Lower leg skin (tissue), 3 donors: ENCODE data around the gene SBNO1.

Source experiments
- CTCF ChIP-seq, 3 donors: fragments of 450-650 bp; IDR thresholded peaks; one replicate each; pipeline ENCODE4 v1.5.1; 2016; ENCODE audit warnings: antibody characterized with exemption in 3 of 3, mild to moderate bottlenecking in 3 of 3, moderate library complexity in 2 of 3
- POLR2A ChIP-seq, 2 donors: fragments of 450-650 bp; IDR thresholded peaks; one replicate each; pipeline ENCODE4 v1.6.1; 2016 to 2017; ENCODE audit warnings: antibody characterized with exemption in 2 of 2, mild to moderate bottlenecking in 1 of 2, moderate library complexity in 1 of 2

- no peak for TF ChIP-seq CTCF (IDR thresholded peaks at IDR 0.05)
- no peak for TF ChIP-seq POLR2A (IDR thresholded peaks at IDR 0.05)
These were observed 18.0 kb upstream of the SBNO1 start for GRCh38 chr12:123382684-123383083.
